ENCODE measurements around the gene RPS6KC1. TPM values are rescaled to one million over a fixed set of nuclear protein-coding genes. Genes with fewer than 3 reads are reported as not detected.

Gene RPS6KC1, protein sequence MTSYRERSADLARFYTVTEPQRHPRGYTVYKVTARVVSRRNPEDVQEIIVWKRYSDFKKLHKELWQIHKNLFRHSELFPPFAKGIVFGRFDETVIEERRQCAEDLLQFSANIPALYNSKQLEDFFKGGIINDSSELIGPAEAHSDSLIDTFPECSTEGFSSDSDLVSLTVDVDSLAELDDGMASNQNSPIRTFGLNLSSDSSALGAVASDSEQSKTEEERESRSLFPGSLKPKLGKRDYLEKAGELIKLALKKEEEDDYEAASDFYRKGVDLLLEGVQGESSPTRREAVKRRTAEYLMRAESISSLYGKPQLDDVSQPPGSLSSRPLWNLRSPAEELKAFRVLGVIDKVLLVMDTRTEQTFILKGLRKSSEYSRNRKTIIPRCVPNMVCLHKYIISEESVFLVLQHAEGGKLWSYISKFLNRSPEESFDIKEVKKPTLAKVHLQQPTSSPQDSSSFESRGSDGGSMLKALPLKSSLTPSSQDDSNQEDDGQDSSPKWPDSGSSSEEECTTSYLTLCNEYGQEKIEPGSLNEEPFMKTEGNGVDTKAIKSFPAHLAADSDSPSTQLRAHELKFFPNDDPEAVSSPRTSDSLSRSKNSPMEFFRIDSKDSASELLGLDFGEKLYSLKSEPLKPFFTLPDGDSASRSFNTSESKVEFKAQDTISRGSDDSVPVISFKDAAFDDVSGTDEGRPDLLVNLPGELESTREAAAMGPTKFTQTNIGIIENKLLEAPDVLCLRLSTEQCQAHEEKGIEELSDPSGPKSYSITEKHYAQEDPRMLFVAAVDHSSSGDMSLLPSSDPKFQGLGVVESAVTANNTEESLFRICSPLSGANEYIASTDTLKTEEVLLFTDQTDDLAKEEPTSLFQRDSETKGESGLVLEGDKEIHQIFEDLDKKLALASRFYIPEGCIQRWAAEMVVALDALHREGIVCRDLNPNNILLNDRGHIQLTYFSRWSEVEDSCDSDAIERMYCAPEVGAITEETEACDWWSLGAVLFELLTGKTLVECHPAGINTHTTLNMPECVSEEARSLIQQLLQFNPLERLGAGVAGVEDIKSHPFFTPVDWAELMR
- 21.4 and 23.2 TPM in 2 replicates for total RNA-seq

DNA sequence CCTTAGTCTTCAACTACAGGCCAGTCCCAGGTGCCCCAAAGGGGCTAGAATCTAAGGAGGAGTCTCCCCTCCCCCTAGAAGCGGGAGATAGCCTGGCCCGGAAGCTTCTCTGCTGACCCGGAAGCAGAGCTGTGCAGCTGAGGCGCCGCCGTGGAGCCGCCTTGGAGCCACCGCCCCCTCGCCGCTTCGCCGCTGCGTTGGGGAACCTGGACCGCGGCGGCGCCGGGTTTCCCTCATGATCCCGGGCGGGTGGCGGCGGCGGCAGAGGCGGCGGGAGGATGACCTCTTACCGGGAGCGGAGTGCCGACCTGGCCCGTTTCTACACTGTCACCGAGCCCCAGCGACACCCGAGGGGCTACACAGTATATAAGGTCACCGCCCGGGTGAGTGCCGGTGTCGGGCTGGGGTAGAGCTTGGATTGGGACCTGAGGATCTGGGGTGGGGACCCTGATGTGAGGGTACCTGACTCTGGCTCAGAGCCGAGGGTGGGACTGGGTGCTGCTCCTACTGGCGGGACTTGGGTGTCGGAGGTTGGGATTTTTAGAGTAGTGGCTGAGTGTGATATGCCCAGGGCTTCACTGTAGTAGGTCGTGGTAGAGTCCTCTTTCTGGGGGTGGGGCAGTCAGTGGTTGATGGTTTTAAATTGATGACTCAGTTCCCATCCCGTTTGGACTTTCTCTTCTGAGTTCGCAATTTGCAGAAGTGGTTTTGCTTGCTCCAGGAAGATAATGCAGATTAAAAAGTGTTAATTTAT, at the start of gene RPS6KC1:
TSS of gene RPS6KC1 (plus strand) at position 115 of the 754 bp plus-strand sequence. CDS start at position 279, 164 bp downstream.

DNA sequence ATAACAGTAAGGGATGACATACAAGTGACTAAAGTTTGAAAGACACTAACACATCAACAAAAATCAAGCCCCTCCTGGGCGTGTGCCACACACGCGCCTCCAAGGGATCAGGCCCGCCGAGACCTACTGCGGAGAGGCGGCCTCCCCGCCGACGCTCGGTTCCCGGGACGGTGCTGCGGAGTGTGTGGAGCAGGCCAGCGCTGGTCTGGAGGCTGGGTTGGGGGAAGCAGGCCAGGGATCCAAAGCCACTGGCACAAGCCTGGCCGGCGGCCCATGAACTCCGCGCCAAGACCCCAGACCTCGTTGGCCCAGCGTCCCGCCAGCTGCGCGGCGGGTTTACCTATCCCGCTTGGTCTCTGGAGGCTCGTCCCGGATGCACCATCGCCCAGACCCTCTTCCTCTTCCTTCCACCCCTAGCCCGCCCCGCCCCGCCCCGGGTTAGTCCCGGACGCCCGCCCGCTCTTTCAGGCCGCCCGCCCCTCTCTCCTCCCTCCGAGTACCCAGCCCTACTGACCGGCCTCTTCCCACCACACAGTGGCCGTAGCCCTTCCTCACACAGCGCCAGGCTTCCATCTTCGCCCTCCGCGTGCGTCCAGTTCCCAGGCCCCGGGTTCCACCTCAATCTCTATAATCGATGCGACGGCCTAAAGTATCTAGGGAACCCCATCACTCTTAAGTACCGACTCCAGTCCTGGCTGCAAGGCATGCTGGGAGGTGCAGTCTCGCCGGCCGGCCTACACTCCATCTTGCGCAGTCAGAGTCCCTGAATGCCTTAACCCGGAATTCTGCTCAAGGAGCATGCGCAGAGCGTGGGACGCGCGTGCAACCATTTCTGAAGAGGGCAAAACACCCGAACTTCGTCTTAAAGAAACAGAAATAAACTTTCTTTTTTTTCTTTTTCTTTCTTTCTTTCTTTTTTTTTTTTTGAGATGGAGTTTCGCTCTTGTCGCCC, 35.7 kb upstream of the RPS6KC1 start, which contains the start of gene ANGEL2:
TSS of gene ANGEL2 (minus strand) at position 769 of the 952 bp plus-strand sequence. CDS start at position 573, 196 bp downstream.

Other genes starting within 250 kb of the RPS6KC1 start
- gene SPATA45, start 203.6 kb upstream of the RPS6KC1 start, total RNA-seq, result not detected in 2 replicates
- 6.9 and 9.5 TPM in 2 replicates for gene FLVCR1, start 193.0 kb upstream of the RPS6KC1 start, total RNA-seq
- under 0.01 and 0.10 TPM in 2 replicates for gene VASH2, start 100.7 kb upstream of the RPS6KC1 start, total RNA-seq
- gene ANGEL2, start 35.4 kb upstream of the RPS6KC1 start, total RNA-seq, result 39.2 and 50.2 TPM in 2 replicates